Stimulated activated CD8-positive, alpha-beta memory T cell treated with anti-CD3 and anti-CD28 coated beads, Interleukin-15, amount 100 ng/mL, for 48 hours (primary cell): ENCODE data around the gene ZNF253.
"Not testable (repeated sequence)": the region's sequence is repeated elsewhere in the genome, so short reads cannot be mapped to it uniquely, and the experiment has no call there.

ENCODE experiments used
- DNase-seq, 2 donors: peaks; one replicate each; pipeline ENCODE4 v3.0.0-alpha.2; 2020; ENCODE audit warnings: low read depth in 2 of 2

The ZNF253 gene

DNA sequence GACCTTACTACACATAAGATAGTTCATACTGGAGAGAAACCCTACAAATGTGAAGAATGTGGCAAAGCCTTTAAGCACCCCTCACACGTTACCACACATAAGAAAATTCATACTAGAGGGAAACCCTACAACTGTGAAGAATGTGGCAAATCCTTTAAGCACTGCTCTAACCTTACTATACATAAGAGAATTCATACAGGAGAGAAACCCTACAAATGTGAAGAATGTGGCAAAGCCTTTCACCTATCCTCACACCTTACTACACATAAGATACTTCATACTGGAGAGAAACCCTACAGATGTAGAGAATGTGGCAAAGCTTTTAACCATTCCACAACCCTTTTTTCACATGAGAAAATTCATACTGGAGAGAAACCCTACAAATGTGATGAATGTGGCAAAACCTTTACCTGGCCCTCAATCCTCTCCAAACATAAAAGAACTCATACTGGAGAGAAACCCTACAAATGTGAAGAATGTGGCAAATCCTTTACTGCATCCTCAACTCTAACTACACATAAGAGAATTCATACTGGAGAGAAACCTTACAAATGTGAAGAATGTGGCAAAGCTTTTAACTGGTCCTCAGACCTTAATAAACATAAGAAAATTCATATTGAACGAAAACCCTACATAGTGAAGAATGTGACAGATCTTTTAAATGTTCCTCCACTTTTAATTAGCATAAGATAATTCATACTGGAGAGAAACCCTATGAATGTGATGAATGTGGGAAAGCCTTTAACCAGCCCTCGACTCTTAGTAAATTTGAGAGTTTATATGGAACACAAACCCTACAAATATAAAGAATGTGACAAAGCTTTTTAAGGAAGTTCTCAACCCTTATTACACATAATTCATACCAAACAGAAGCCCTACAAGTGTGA, 26.6 kb downstream of the ZNF253 start:
- not testable (repeated sequence) for DNase-seq

DNA sequence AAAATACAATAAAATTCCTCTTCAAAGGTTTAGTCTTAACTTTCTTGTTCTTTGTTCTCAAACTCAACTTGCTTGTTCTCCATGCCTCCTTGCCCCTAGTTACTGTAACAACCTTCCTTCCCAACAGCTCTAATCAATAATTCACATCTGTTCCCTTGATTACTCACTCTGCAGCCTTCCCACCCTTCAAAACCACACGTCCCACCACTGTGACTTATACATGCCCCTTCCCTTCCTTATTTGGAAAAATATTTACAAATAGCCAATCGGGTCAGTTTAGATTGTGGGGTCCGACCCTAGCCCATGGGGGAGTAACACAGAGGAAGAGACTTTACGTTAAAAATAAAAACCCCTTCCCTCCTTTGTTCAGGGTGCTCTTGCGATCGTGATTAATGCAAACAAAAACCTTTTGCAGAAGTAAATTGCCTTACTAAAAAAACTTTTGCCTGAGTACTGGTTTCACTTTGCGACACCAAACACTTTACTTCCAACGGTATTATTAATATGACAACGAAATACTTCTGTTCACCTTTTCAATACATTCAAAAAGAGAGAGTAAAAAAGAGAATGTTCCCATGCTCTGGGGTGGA, 34.6 kb downstream of the ZNF253 start:
- DNase-seq = no peak

DNA sequence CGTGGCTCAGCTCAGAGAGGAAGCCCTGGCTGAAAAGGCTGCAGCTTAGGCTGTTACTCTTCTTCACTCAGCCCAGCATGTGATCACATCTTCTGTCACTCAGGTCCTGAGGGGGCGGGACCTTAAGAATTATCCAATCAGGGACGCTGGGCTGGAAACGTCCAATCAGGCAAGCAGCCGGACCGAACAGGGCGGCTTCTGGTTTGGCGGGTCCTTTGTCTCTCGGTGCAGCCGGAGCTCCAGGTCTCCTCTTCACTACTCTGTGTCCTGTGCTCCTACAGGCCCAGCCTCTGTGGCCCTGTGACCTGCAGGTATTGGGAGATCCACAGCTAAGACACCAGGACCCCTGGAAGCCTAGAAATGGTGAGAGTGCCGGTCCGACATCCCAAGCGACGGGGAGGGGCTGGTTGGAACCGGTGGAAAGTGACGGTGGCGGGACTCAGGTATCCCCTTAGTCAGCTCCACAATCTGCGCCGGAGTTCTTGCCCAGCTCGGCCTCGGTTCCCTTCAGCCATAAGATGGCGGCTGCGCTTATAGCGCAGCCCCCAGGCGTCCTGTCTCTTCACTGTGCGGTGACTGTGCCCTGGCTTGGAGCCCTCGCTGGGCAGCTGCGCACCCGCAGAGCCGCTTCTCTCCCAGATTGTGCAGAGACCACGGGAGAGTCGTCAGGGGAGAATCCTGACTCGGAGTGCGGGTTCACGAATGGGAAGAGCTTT, 35.2 kb downstream of the ZNF253 start, which contains the start of gene ZNF93:
Gene ZNF93, plus strand, starts transcription at position 218 of the 716 bp plus-strand sequence. Its CDS starts 143 bp downstream, at position 361.
- DNase-seq = peak; percentile 81 to 85

DNA sequence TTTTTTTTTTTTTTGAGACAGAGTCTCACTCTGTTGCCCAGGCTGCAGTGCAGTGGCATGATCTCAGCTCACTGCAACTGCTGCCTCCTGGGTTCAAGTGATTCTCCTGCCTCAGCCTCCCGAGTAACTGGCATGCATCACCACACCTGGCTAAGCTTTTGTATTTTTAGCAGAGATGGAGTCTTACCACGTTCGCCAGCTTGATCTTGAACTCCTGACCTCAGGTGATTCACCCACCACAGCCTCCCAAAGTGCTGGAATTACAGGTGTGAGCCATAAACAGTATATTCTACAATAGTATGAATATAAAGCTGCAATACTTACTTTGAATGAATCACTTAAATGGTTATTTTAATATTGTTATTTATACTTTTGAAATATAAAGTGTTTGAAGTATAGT, 41.9 kb downstream of the ZNF253 start:
- DNase-seq = not testable (repeated sequence)

DNA sequence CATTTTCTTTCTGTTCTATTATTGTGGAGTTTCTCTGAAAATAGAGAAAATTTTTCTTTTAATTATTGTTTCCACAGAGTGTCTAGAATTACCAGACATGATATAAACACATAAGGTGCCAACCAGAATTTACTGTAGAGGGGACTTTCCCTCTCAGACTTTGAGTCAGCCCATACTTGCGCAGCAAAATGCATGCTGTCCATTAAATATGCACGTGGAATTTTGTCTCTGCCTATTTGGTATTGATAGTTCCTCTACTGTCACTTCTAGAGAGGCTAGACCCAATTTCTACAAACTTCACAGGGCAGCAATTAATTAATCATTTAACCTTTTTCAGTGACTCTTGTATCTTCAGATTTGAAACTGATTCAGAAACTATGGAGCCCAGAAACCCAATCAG, 44.0 kb downstream of the ZNF253 start:
- no peak for DNase-seq

DNA sequence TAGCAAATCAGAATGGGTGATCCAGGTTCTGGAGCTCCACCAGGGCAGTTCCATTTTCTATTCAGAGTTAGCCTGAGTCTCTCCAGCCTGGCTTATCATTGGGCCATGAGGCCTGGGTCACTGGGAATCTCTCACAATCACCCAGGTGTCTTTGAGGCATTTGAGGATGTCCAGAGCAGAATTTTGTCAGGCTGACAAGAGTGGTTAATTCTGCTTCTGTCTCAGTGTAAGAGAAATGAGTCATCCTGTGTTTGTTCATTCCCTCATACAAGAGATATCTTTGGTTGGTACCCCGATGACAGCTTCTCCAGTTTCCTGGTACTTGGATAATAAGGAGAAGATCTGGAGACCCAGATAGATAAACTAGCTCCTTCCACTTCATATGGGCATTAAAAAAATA, 45.5 kb downstream of the ZNF253 start:
- DNase-seq = no peak

DNA sequence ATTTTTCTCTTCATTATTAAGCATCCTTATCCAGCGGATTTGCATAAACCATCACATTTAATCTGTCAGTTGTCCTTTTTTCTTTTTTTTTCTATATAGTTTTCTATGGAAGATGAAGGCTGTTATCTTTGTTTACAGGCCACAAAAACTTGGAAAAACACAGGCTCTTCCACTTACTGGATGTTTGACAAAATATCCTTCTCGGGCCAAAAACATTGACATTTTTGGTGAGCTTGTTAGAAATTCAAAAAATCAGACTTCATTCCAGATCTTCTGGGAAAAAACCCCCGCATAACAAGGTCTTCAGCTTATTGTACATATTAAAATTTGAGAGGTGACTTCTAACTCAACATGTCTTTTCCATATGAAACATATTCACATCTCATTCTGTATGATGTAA, 48.9 kb downstream of the ZNF253 start:
- no peak for DNase-seq

DNA sequence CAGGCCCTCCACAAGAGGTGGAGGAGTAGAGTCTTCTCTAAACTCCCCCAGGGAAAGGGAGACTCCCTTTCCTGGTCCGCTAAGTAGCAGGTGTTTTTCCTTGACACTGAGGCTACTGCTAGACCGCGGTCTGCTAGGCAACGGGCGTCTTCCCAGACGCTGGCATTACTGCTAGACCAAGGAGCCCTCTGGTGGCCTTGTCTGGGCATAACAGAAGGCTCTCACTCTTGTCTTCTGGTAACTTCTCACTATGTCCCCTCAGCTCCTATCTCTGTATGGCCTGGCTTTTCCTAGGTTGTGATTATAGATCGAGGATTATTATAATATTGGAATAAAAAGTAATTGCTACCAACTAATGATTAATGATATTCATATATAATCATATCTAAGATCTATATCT, 64.7 kb downstream of the ZNF253 start:
- DNase-seq = not testable (repeated sequence)

DNA sequence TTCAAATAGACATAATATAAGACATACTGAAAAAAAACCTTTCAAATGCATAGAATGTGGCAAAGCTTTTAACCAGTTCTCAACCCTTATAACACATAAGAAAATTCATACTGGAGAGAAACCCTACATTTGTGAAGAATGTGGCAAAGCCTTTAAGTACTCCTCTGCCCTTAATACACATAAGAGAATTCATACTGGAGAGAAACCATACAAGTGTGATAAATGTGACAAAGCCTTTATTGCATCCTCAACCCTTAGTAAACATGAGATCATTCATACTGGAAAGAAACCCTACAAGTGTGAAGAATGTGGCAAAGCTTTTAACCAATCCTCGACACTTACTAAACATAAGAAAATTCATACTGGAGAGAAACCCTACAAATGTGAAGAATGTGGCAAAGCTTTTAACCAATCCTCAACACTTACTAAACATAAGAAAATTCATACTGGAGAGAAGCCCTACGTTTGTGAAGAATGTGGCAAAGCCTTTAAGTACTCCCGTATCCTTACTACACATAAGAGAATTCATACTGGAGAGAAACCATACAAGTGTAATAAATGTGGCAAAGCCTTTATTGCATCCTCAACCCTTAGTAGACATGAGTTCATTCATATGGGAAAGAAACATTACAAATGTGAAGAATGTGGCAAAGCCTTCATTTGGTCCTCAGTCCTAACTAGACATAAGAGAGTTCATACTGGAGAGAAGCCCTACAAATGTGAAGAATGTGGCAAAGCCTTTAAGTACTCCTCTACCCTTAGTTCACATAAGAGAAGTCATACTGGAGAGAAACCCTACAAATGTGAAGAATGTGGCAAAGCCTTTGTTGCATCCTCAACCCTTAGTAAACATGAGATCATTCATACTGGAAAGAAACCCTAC, 68.0 kb downstream of the ZNF253 start:
- not testable (repeated sequence) for DNase-seq

DNA sequence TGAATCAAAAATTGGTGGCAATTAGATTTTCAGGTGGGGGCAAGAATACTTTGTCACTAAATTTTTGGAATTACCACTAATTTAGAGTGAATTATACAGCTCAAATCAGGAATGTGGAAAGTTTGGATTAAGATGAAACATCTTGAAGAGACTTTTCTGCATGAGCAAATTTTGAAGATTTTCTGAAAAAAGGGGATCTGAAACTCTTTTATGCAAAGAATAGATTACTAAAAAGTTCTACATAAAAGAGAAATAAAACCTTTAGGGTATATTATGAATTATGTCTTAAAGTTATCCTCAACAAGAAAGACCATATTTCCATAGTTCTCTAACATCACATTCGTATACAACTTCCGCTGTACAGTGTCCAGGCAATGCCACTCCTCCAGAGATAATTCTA, 71.7 kb downstream of the ZNF253 start:
- DNase-seq = no peak

DNA sequence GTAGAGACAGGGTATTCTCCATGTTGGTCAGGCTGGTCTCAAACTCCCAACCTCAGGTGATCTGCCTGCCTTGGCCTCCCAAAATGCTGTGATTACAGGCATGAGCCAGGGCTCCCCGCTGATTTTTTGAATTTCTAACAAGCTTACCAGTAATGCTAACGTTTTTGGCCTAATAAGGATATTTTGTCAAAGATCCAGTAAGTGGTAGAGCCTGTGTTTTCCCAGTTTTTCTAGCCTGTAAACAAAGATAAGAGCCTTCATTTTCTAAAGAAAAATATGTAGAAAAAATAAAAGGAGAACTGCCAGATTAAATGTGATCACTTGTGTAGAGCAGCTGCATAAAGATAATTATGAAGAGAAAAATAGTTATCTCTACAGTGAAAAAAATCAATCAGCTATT, 72.8 kb downstream of the ZNF253 start:
- DNase-seq = no peak

DNA sequence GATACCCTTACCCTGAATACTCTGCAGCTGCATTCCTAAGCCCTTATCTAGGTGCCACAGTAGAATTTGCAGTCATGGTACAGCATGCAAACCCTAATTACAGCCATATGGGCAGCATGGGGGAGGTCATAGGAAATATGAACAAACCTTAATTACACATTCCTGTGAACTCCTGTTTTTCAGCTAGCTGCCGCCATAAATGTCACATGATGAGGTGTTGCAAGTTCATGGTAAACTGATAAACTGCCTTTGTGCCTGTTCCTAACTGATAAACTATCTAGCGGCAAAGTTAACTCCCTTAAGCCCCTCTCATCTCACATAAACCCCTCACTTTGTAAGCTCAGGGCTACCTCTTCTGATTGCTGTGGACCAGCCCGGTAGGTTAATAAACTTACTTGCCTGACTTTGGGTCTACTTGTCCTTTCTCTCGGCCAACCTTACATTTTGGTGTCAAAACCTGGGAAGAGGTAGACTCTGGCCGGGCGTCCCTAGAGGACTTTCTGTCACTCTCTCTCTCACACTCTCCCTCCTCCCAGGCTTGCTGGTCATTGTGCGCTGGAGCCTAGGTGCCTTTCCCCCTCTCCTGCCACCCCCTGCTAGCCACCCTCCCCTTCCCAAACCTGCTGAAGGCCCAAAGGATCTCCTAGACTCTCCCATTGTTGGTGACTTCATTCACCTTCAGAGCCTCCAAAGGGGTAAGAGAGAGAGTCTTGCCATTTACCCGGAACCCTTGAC, 78.3 kb downstream of the ZNF253 start:
- no peak for DNase-seq
